Stimulated activated CD8-positive, alpha-beta memory T cell treated with anti-CD3 and anti-CD28 coated beads, Interleukin-7, amount 100 ng/mL, for 1 hour (primary cell): ENCODE data around the gene RPL9.
"Not testable (repeated sequence)": the region's sequence is repeated elsewhere in the genome, so short reads cannot be mapped to it uniquely, and the experiment has no call there.

Source experiments
- DNase-seq, 2 donors: peaks; one replicate each; pipeline ENCODE4 v3.0.0-alpha.2; 2020; ENCODE audit warnings: low read depth in 2 of 2

Gene RPL9

DNA sequence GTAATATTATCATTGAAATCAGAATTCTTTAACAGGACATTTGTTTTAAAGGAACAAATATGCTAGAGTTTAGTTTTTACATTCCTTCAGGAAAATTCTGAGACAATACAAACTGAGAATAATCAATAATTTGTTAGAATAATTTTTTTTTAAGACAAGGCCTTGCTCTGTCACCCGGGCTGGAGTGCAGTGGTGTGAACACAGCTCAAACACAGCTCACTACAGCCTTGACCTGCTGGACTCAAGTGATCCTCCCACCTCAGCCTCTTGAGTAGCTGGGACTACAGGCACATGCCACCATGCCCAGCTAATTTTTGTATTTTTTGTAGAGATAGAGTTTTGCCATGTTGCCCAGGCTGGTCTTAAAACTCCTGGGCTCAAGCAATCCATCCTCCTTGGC, 33.4 kb downstream of the RPL9 start:
- DNase-seq, result not testable (repeated sequence)

DNA sequence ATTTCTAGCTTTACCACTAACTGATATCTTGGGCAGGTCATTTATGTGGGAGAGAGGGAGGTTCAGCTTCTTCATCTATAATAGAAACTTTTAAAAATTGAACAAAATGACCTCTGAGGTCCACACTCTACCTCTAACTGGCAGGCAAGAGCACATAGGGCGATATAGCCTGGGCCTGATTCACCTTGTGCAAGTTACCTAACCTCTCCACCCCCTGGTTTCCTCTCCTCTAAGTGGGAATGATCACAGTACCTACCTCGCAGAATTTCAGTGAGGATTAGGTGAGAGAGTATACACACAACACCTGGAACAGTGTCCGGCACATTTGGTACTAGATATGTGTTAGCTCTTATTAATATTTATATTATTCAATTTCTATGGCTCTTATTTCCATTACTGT, 36.5 kb downstream of the RPL9 start:
- DNase-seq, result no peak

DNA sequence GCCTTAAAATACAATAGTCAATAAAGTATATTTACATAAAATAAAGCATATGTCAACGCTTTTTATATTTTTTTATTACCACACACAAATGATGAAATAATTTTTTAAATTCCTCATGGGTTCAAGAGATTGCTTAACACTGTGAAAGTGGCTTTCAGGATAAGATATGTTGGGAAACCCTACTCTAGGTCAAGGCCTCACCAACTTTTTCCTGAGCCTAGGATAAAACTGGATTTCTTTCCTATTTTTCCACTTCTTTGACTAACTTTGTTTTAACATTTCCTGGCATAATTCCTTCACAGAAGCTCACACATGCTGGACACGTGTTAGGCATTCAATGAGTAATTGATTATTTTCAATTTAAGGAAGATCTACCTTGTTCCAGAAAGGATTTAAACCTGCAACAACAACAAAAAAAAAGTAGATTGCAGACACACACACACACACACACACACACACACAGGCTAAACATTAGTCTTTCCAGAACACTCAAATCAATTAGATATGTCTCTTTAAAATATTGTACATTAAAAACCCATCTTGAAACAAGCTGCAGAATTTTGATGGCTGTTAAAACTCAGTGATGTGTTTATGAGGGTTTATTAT, 42.9 kb downstream of the RPL9 start:
- no peak for DNase-seq

DNA sequence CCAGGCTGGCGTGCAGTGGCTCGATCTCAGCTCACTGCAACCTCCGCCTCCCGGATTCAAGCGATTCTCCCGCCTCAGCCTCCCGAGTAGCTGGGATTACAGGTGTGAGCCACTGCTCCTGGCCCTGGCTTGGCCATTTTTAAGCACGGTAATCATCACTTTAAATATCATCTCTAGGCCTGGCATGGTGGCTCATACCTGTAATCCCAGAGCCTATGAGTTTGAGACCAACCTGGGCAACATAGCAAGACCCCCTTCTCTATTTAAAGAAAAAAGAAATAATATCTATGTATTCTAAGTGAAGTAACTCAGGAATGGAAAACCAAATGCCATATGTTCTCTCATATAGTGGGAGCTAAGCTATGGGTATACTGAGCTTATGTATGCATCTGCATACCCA, 47.2 kb downstream of the RPL9 start:
- DNase-seq, result not testable (repeated sequence)

DNA sequence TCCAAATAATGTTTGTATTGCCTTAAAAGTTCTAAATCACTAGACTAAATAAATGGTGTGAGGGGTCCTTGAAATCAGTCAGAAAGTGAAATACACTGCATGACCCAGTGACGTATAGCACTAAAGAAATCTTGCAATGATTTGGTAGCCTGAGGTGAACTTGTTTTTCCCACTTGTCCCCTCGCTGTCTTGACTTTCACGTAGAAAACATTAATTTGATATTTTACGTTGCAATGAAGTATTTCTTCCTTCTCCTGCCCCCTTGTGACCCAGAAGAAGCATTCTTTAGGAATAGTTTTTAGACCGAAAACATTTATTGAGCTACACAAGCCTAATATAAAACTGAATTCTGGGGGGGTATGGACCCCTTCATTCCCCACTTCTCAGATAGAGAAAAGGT, 48.3 kb downstream of the RPL9 start:
- DNase-seq, result no peak

DNA sequence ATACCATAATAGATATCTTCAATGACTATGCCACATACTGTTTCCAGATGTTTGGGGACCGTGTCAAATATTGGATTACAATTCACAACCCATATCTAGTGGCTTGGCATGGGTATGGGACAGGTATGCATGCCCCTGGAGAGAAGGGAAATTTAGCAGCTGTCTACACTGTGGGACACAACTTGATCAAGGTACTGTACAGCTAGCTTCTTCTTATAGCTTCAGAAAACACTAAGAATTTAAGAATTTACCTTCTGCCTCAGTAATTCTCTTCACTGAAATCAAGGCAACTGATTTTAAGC, 51.2 kb downstream of the RPL9 start:
- no peak for DNase-seq

DNA sequence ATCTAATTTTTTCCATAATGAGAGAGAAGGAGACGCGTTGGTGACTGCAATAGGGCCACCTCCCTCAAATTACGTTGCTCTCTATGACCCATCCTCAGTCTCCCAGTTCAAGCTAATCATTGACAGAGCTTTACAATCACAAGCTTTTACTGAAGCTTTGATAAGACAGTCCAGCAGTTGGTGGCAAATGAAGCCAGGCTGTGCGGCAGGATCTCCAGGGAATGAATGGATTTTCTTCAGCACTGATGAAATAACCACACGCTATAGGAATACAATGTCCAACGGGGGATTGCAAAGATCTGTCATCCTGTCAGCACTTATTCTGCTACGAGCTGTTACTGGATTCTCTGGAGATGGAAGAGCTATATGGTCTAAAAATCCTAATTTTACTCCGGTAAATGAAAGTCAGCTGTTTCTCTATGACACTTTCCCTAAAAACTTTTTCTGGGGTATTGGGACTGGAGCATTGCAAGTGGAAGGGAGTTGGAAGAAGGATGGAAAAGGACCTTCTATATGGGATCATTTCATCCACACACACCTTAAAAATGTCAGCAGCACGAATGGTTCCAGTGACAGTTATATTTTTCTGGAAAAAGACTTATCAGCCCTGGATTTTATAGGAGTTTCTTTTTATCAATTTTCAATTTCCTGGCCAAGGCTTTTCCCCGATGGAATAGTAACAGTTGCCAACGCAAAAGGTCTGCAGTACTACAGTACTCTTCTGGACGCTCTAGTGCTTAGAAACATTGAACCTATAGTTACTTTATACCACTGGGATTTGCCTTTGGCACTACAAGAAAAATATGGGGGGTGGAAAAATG, 51.7 kb downstream of the RPL9 start, which contains the start of gene KLB:
KLB (plus strand) TSS at position 168 of the 821 bp plus-strand sequence; CDS start at position 188, 20 bp downstream.
- no peak for DNase-seq
